ENCODE measurements around the gene NGLY1. TPM values are rescaled to one million over a fixed set of nuclear protein-coding genes. Genes with fewer than 3 reads are reported as not detected.
A peak's percentile ranks its signal among the peaks of the same experiment; 100 is the strongest.

The NGLY1 gene
- total and polyA plus RNA-seq, 2 of the 4 experiments (the other 2 are of a cell fraction) = 10.0 to 14.9 TPM

DNA sequence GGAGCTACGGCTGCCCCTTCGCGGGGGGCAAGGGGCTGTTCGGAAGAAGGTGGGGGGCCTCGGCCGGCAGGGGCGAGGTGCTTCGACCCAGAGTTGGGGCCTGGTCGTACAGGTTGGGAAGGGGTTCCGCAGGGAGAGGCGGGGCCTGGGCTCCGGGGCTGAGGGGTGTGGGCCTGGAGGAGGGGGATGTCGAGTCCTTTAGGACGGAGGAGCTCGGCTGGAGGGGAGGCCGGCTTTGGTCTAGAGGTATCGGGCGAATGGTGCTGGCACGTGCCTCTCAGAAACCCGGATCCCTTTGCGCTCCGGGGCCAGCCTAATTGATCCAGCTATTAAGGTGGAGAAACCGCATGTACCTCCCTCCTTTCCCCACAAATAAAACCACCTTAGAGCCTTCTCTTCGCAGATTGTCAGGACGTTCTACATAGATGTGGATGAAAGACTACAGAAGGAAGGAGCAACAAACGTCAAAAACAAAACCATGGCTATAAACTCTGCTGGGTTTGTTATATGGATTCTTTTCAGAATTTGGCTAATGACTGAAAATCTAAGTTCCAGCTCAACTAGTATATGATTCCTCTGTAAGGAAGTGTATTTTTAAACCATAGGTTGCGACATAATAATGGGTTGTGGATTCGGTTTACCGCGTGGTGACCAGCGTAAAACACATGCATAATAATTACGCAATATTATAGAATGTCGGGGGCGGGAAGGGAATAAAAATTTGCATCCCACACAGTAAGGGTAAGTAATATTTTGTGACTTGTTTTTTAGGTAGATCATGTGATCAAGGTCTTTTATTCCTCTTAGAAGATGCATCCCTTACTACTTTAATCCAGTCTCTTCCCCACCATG lies 644 bp upstream of the NGLY1 start:
- DNase-seq (peak; percentile 18), ATAC-seq (ENCODE audit: low read depth) (peak; percentile 60)
- TF ChIP-seq, protein P1, sequence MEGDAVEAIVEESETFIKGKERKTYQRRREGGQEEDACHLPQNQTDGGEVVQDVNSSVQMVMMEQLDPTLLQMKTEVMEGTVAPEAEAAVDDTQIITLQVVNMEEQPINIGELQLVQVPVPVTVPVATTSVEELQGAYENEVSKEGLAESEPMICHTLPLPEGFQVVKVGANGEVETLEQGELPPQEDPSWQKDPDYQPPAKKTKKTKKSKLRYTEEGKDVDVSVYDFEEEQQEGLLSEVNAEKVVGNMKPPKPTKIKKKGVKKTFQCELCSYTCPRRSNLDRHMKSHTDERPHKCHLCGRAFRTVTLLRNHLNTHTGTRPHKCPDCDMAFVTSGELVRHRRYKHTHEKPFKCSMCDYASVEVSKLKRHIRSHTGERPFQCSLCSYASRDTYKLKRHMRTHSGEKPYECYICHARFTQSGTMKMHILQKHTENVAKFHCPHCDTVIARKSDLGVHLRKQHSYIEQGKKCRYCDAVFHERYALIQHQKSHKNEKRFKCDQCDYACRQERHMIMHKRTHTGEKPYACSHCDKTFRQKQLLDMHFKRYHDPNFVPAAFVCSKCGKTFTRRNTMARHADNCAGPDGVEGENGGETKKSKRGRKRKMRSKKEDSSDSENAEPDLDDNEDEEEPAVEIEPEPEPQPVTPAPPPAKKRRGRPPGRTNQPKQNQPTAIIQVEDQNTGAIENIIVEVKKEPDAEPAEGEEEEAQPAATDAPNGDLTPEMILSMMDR (conservative IDR thresholded peaks at IDR 0.05; ENCODE audit: low read depth, low read length) = no peak
- peak; percentile 98 for TF ChIP-seq CEBPB (IDR thresholded peaks at IDR 0.05; ENCODE audit: low read depth, low read length)
- no peak for TF ChIP-seq CHD1 (IDR thresholded peaks at IDR 0.05; ENCODE audit: low read depth, low read length)
- TF ChIP-seq, protein P2, sequence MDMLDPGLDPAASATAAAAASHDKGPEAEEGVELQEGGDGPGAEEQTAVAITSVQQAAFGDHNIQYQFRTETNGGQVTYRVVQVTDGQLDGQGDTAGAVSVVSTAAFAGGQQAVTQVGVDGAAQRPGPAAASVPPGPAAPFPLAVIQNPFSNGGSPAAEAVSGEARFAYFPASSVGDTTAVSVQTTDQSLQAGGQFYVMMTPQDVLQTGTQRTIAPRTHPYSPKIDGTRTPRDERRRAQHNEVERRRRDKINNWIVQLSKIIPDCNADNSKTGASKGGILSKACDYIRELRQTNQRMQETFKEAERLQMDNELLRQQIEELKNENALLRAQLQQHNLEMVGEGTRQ (IDR thresholded peaks at IDR 0.05; ENCODE audit: low read depth, low read length) = peak; percentile 33; the same call in 1 of the 2 replicates
- TF ChIP-seq RAD21 (IDR thresholded peaks at IDR 0.05; ENCODE audit: low read length) = no peak
- no peak for TF ChIP-seq MAFK (IDR thresholded peaks at IDR 0.05; ENCODE audit: low read depth, low read length)
- TF ChIP-seq RCOR1 (IDR thresholded peaks at IDR 0.05; ENCODE audit: insufficient replicate concordance, low read length) = no peak
- TF ChIP-seq POLR2A (IDR thresholded peaks at IDR 0.05; ENCODE audit: low read depth, low read length) = no peak
- peak; percentile 86 for TF ChIP-seq BHLHE40 (IDR thresholded peaks at IDR 0.05; ENCODE audit: low read depth, low read length)
- TF ChIP-seq, protein P3, sequence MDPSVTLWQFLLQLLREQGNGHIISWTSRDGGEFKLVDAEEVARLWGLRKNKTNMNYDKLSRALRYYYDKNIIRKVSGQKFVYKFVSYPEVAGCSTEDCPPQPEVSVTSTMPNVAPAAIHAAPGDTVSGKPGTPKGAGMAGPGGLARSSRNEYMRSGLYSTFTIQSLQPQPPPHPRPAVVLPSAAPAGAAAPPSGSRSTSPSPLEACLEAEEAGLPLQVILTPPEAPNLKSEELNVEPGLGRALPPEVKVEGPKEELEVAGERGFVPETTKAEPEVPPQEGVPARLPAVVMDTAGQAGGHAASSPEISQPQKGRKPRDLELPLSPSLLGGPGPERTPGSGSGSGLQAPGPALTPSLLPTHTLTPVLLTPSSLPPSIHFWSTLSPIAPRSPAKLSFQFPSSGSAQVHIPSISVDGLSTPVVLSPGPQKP (IDR thresholded peaks at IDR 0.05; ENCODE audit: borderline replicate concordance, low read depth, low read length) = no peak
- no peak for TF ChIP-seq FOS (IDR thresholded peaks at IDR 0.05; ENCODE audit: low read depth, low read length)
- peak overlapping the region; percentile 48 for H3K4ac ChIP-seq (ENCODE audit: low read depth, low read length)
- H3K79me1 ChIP-seq (ENCODE audit: low read depth in 1 of 2, low read length in 2 of 2) = peaks cover 22 to 26% of the 10 kb centered on the region in 2 experiments
- H3K36me3 ChIP-seq (ENCODE audit: control insufficient read depth, insufficient read depth, low read length) = no peaks in the 10 kb centered on the region
- peak overlapping the region; percentile 33 for H2BK5ac ChIP-seq (ENCODE audit: low read depth, low read length, poor library complexity, severe bottlenecking)
- H3K9ac ChIP-seq (ENCODE audit: low read depth, low read length) = peak overlapping the region; percentile 59
- H3K9me3 ChIP-seq (ENCODE audit: control insufficient read depth, insufficient read depth, low read length) = no peaks in the 10 kb centered on the region
- H3K4me2 ChIP-seq (ENCODE audit: low read depth, low read length) = peak overlapping the region; percentile 84
- no TSS peak for BruUV-seq (replicated peaks)
- WGBS, 2 experiments (ENCODE audit: extremely low coverage in 2 of 2, insufficient read length in 1 of 2) = 4% methylated on average over 10 of the region's 34 CpGs; no CpG with 5 or more reads in 1 of the 2 experiments
- no peak overlapping the region for H2BK20ac ChIP-seq (ENCODE audit: low read depth, low read length)
- dilution Hi-C loops (cut with HindIII; ENCODE audit: low sequenced_read_pairs, unreplicated experiment) (no loop called here), in situ Hi-C loops (cut with MboI; ENCODE audit: low sequenced_read_pairs) (no loop called here), intact Hi-C loops (cut with micrococcal nuclease) (loop anchor here (1.0 to 2.0 kb wide), 4 partner anchors 36 to 135 kb away; partner anchors contain the start of gene TOP2B)
- POLR2A ChIA-PET (ENCODE audit: unreplicated experiment) = interaction anchor here (0.7 kb wide), 2 partner anchors 9 to 20 kb away, joined by 3 to 5 read pairs; no protein-coding TSS in a partner anchor
- no peaks in the 10 kb centered on the region for H4K20me1 ChIP-seq (ENCODE audit: insufficient read depth, low read length)
- H3K4me1 ChIP-seq (ENCODE audit: control insufficient read depth, insufficient read depth, low read length) = peaks cover 2% of the 10 kb centered on the region; the same call in 1 of the 2 replicates
- no peak overlapping the region for H4K91ac ChIP-seq (ENCODE audit: insufficient read depth, low read depth, low read length)
- H2BK120ac ChIP-seq (ENCODE audit: low read depth, low read length) = no peak overlapping the region; the same call in 1 of the 2 replicates
- H3K27ac ChIP-seq (ENCODE audit: insufficient read depth, low read length) = peak overlapping the region; percentile 72
- H4K8ac ChIP-seq (ENCODE audit: low read depth in 2 of 2, low read length in 2 of 2) = peak overlapping the region in 1 of 2 experiments; percentile 73; a peak in 3 of 4 replicates
- peak overlapping the region; percentile 6; the same call in 1 of the 2 replicates for H3K14ac ChIP-seq (replicated peaks; ENCODE audit: low read depth, low read length)
- peak overlapping the region; percentile 33; the same call in 1 of the 2 replicates for H3K18ac ChIP-seq (ENCODE audit: low read depth, low read length)
- no peak overlapping the region; the same call in 1 of the 2 replicates for H4K5ac ChIP-seq (ENCODE audit: low read depth, low read length)
- no peak overlapping the region for H3K56ac ChIP-seq (ENCODE audit: extremely low read depth, insufficient read depth, low read length)
- peak overlapping the region; percentile 89 for H3K4me3 ChIP-seq (ENCODE audit: insufficient read depth, low read depth, low read length)
- no peaks in the 10 kb centered on the region for H3K27me3 ChIP-seq (ENCODE audit: control insufficient read depth, insufficient read depth, low read length)
- H3K9me1 ChIP-seq (ENCODE audit: insufficient read depth, low read length) = no peaks in the 10 kb centered on the region; the same call in 1 of the 2 replicates
- H3K23ac ChIP-seq (ENCODE audit: low read depth, low read length) = peak overlapping the region; percentile 2; the same call in 1 of the 2 replicates
- peak overlapping the region; percentile 83 for H2AK9ac ChIP-seq (replicated peaks; ENCODE audit: low read depth, low read length, poor library complexity)
- no peak overlapping the region for H2AK5ac ChIP-seq (ENCODE audit: low read depth, low read length)
- peak overlapping the region; percentile 98 for H2AFZ ChIP-seq (replicated peaks; ENCODE audit: low read length, poor library complexity)
- CTCF ChIA-PET = interaction anchor here (1.0 to 1.8 kb wide), 2 partner anchors 48 to 73 kb away, joined by 4 read pairs; no protein-coding TSS in a partner anchor
- peak overlapping the region; percentile 28; the same call in 1 of the 3 replicates for H2BK15ac ChIP-seq (ENCODE audit: low read depth, low read length)
